Neural progenitor cell (in vitro differentiated cells): ENCODE data around the gene DIRAS1. TPM values are rescaled to one million over a fixed set of nuclear protein-coding genes. Genes with fewer than 3 reads are reported as not detected.

Experiments
- DNase-seq: peaks from one replicate; pipeline ENCODE4 v3.0.0-alpha.2; 2016; ENCODE audit warnings: low spot score
- H2AFZ ChIP-seq: fragments of 200-600 bp; sonication (generic); replicated peaks from 2 replicates; pipeline ENCODE4 v1.6.1; 2016; ENCODE audit warnings: antibody characterized with exemption
- H3F3A ChIP-seq: fragments of 200-600 bp; sonication (generic); 2 replicates; pipeline ENCODE4 v1.6.1; 2016; ENCODE audit warnings: antibody characterized with exemption, low read depth
- H3K27ac ChIP-seq: fragments of 200-600 bp; sonication (generic); 2 replicates; pipeline ENCODE4 v1.5.1; 2016; ENCODE audit warnings: mild to moderate bottlenecking
- H3K27me3 ChIP-seq: fragments of 200-600 bp; sonication (generic); 2 replicates; pipeline ENCODE4 v1.6.1; 2016; ENCODE audit warnings: mild to moderate bottlenecking, moderate library complexity
- H3K36me3 ChIP-seq: fragments of 200-600 bp; sonication (generic); 2 replicates; pipeline ENCODE4 v1.5.1; 2016
- H3K4me1 ChIP-seq: fragments of 200-600 bp; sonication (generic); 2 replicates; pipeline ENCODE4 v1.6.1; 2016; ENCODE audit warnings: mixed run types
- H3K4me2 ChIP-seq: fragments of 200-600 bp; sonication (generic); 2 replicates; pipeline ENCODE4 v1.6.1; 2016
- H3K4me3 ChIP-seq: fragments of 200-600 bp; sonication (generic); 2 replicates; pipeline ENCODE4 v1.5.1; 2016
- H3K79me2 ChIP-seq: fragments of 200-600 bp; sonication (generic); 2 replicates; pipeline ENCODE4 v1.6.1; 2016; ENCODE audit warnings: low read depth
- H3K9ac ChIP-seq: fragments of 200-600 bp; sonication (generic); 2 replicates; pipeline ENCODE4 v1.6.1; 2016
- H3K9me3 ChIP-seq: fragments of 200-600 bp; sonication (generic); 2 replicates; pipeline ENCODE4 v1.5.1; 2016; ENCODE audit warnings: low read depth
- H4K20me1 ChIP-seq: fragments of 200-600 bp; sonication (generic); 2 replicates; pipeline ENCODE4 v1.6.1; 2016; ENCODE audit warnings: low read depth
- H3K27ac Mint-ChIP-seq: 3 replicates; pipeline ENCODE4 v1.8.0; 2021; ENCODE audit warnings: mixed read lengths
- H3K27me3 Mint-ChIP-seq: 2 replicates; pipeline ENCODE4 v1.8.0; 2022; ENCODE audit warnings: low read depth, mild to moderate bottlenecking, inconsistent platforms, moderate library complexity, mixed read lengths; ENCODE audit not compliant: insufficient read depth
- H3K36me3 Mint-ChIP-seq: 3 replicates; pipeline ENCODE4 v1.8.0; 2021; ENCODE audit warnings: mixed read lengths
- H3K4me1 Mint-ChIP-seq: 3 replicates; pipeline ENCODE4 v1.8.0; 2021; ENCODE audit warnings: mixed read lengths
- H3K4me3 Mint-ChIP-seq: 3 replicates; pipeline ENCODE4 v1.8.0; 2021; ENCODE audit warnings: mild to moderate bottlenecking, moderate library complexity, mixed read lengths
- H3K9me3 Mint-ChIP-seq: 3 replicates; pipeline ENCODE4 v1.8.0; 2020; ENCODE audit warnings: mixed read lengths
- CTCF ChIP-seq: fragments of 200-600 bp; sonication (generic); IDR thresholded peaks from 2 replicates; pipeline ENCODE4 v1.5.1; 2017; ENCODE audit warnings: antibody characterized with exemption, mild to moderate bottlenecking
- EZH2 ChIP-seq: fragments of 200-600 bp; sonication (generic); IDR thresholded peaks from 2 replicates; pipeline ENCODE4 v1.6.1; 2017; ENCODE audit warnings: antibody characterized with exemption, mild to moderate bottlenecking, moderate library complexity
- EZH2phosphoT487 ChIP-seq: fragments of 200-600 bp; sonication (generic); IDR thresholded peaks from 2 replicates; pipeline ENCODE4 v1.6.1; 2017; ENCODE audit warnings: antibody characterized with exemption
- total RNA-seq: library from RNA; depleted of rRNA; stranded (reverse); fragments of >200 nt; gene quantifications from 2 replicates; pipeline ENCODE4 v1.2.3, GENCODE V29; 2015; ENCODE audit warnings: low replicate concordance

DIRAS1 gene
- total RNA-seq, 1 donor from 2014 or later = 2.7 TPM

- H4K20me1 ChIP-seq = peaks cover 26% of the 10 kb centered on the region
- H3K4me1 ChIP-seq = no peaks in the 10 kb centered on the region
- Mint-ChIP-seq H3K27ac (no peak overlapping the region), H3K9me3 (no peaks in the 10 kb centered on the region), H3K36me3 (peaks cover 3% of the 10 kb centered on the region), H3K4me3 (no peak overlapping the region), H3K4me1 (peaks cover 6% of the 10 kb centered on the region), H3K27me3 (no peaks in the 10 kb centered on the region)
- H3K79me2 ChIP-seq = peaks cover 20% of the 10 kb centered on the region
- H3K4me3 ChIP-seq = no peak overlapping the region
- TF ChIP-seq EZH2 = no peak
- TF ChIP-seq EZH2phosphoT487 = no peak
- no peaks in the 10 kb centered on the region for H3F3A ChIP-seq
- H3K9me3 ChIP-seq = no peaks in the 10 kb centered on the region
- H3K27me3 ChIP-seq = no peaks in the 10 kb centered on the region
- H3K36me3 ChIP-seq = no peaks in the 10 kb centered on the region
- H3K4me2 ChIP-seq = no peak overlapping the region
- DNase-seq = no peak
- H3K27ac ChIP-seq = no peak overlapping the region
- H3K9ac ChIP-seq = no peak overlapping the region
- no peak overlapping the region for H2AFZ ChIP-seq
Observed at GRCh38 chr19:2765376-2765775, 44.2 kb upstream of the DIRAS1 start.

- H2AFZ ChIP-seq = no peak overlapping the region
- H3K27me3 ChIP-seq = no peaks in the 10 kb centered on the region
- no peaks in the 10 kb centered on the region for H3K4me1 ChIP-seq
- H3K4me2 ChIP-seq = no peak overlapping the region
- no peak for DNase-seq
- H3K4me1 Mint-ChIP-seq = peaks cover 6% of the 10 kb centered on the region
- TF ChIP-seq CTCF = no peak
- no peak for TF ChIP-seq EZH2
- TF ChIP-seq EZH2phosphoT487 = no peak
- no peaks in the 10 kb centered on the region for H3K9me3 ChIP-seq
- peaks cover 22% of the 10 kb centered on the region for H4K20me1 ChIP-seq
- H3K27ac Mint-ChIP-seq = no peak overlapping the region
- no peaks in the 10 kb centered on the region for H3F3A ChIP-seq
- H3K36me3 Mint-ChIP-seq = peaks cover 3% of the 10 kb centered on the region
- H3K9ac ChIP-seq = no peak overlapping the region
- peaks cover under 1% of the 10 kb centered on the region for H3K27me3 Mint-ChIP-seq
- H3K4me3 ChIP-seq = no peak overlapping the region
- H3K36me3 ChIP-seq = no peaks in the 10 kb centered on the region
- no peaks in the 10 kb centered on the region for H3K9me3 Mint-ChIP-seq
- H3K4me3 Mint-ChIP-seq = no peak overlapping the region
- H3K27ac ChIP-seq = no peak overlapping the region
- H3K79me2 ChIP-seq = peaks cover 16% of the 10 kb centered on the region
Observed at GRCh38 chr19:2764945-2765344, 43.8 kb upstream of the DIRAS1 start.

DNA sequence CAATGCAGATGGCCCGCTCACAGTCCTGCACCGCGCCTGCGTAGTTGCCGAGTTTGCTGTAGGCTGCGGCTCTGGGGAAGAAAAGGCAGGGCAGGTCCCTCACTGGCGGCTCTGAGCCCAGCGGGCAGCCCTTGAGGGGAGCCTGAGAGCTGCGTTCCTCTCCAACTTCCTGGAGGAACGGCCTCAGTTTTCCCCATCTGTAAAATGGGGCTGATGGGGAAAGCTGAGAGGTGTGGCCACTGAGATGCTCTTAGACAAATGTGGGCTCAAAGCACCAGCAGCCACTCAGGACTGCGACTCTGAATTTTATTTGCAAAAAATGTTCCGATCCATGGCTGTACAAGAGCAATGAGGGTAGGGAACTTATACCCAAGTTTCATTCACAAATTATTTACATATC lies 42.5 kb upstream of the DIRAS1 start:
- H3K27me3 ChIP-seq = no peaks in the 10 kb centered on the region

More for the DNA sequence above, 42.5 kb upstream of the DIRAS1 start:
- Mint-ChIP-seq H3K36me3 (peaks cover 9% of the 10 kb centered on the region), H3K9me3 (no peaks in the 10 kb centered on the region), H3K27me3 (peaks cover 2% of the 10 kb centered on the region), H3K27ac (no peak overlapping the region), H3K4me1 (peaks cover 6% of the 10 kb centered on the region), H3K4me3 (no peak overlapping the region)
- no peaks in the 10 kb centered on the region for H3K9me3 ChIP-seq
- no peak overlapping the region for H3K9ac ChIP-seq
- no peak overlapping the region for H3K4me3 ChIP-seq
- TF ChIP-seq EZH2 = no peak
- no peak for TF ChIP-seq EZH2phosphoT487
- TF ChIP-seq CTCF = no peak
- peaks cover 15% of the 10 kb centered on the region for H4K20me1 ChIP-seq
- H3K4me2 ChIP-seq = no peak overlapping the region
- H2AFZ ChIP-seq = no peak overlapping the region
- H3F3A ChIP-seq = no peaks in the 10 kb centered on the region
- DNase-seq = no peak
- H3K79me2 ChIP-seq = peaks cover 7% of the 10 kb centered on the region
- H3K27ac ChIP-seq = no peak overlapping the region
- no peaks in the 10 kb centered on the region for H3K4me1 ChIP-seq
- no peaks in the 10 kb centered on the region for H3K36me3 ChIP-seq
